ENCODE results near the gene MEA1.

The MEA1 gene

DNA sequence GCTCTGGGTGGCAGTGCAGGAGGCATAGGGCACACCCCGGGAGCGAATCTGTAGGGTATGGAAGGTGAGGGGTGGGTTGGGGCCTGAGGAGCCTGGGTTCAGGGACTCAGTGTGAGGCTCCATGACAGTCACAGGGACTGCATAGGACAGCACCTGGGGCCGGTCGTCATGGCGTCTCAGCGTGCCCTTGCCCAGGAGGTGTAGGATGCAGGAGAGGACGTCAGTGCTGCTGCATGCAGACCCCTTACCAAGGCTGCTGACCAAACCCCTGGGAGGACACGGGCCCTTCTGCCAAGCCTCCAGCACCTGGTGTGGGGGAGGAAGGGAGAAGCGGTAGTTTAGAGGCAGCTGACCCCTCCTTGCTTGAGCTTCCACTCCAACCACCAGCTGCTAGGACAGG lies 24.0 kb upstream of the MEA1 start:
- no peak for DNase-seq

DNA sequence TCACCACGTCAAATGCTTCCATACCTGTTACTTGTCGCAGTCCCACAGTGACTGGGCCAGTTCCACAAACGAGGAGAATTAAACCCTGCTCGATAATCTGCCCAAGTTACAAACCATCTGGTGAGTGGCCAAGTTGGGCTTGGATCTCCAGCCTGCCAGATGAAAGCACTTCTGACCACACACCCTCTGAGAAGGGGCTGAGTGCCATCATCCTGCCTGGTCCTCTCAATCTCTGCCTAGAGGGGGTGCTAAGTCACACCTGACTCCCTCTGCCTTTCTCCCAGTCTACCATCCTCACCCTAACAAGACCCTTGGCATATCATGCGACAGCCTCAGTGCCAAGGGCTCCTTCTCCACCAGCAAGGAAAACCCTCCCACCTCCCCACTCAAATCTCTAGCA lies 23.5 kb upstream of the MEA1 start:
- no peak for DNase-seq

DNA sequence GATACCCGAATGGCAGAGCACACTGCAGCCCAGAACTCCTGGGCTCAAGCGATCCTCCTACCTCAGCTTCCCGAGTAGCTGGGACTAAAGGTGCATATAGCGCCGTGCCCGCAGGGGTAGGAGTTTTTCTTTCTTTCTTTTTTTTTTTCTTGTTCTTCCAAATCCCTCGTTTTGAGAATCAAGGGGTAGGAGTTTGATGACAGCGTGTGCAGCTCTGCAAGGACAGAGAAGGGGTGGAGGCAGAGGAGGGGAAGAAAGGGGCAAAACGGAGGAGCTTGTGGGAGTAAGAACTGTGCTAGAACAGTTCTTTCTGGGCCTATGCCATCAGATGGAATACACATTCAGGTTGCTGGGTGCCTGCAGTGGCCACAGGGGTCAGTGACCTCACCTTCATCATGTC lies 23.0 kb upstream of the MEA1 start:
- DNase-seq = no peak

DNA sequence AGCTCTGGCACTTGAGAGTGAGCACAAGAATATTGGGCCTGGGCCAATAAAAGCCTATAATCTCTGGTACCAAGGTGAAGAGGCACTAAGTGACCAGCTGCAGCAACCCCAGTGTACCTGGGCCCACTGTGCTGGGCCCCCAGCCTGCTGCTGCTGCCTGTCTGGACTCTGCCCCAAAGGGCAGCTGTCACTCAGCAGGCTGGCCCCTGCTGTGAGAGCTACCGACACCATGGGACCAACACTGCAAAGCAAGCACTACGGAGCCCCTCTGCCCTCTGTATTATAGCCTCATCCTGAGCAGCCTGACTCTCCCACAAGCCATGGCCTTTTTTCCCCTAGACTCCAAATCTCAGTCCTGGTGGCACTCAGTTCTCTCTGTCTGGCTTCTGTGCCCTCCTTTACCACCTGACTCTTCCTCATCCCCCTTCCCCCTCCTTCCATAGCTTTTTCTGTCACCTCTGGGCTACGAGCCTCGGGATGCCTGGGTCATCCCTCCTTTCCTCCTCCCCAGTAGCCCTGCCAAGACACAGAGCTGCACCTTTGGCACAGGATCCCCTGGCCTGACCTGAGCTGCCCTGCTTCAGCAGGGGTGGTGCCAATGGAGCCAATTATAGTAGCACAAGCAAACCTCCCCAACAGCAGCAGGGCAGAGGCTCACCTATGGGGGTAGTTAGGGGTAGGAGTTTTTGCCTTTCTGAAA lies 21.9 kb upstream of the MEA1 start:
- DNase-seq = no peak

DNA sequence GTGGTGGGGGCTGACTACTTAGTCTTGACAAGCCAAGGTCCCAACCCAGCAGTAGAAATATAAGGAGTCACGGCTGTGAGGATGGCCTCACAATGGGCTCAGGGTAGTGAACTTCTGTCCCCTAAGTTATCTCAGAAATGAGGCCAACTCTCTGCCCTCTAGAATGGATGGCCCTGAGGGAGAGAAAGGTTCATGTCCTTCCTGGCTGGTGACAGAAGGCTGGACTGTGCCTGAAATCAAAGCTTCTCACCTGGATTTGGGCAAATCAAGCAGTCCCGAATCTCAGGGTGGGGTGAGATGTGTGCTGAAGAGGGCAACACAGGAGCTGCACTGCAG lies 20.4 kb upstream of the MEA1 start:
- DNase-seq = no peak

DNA sequence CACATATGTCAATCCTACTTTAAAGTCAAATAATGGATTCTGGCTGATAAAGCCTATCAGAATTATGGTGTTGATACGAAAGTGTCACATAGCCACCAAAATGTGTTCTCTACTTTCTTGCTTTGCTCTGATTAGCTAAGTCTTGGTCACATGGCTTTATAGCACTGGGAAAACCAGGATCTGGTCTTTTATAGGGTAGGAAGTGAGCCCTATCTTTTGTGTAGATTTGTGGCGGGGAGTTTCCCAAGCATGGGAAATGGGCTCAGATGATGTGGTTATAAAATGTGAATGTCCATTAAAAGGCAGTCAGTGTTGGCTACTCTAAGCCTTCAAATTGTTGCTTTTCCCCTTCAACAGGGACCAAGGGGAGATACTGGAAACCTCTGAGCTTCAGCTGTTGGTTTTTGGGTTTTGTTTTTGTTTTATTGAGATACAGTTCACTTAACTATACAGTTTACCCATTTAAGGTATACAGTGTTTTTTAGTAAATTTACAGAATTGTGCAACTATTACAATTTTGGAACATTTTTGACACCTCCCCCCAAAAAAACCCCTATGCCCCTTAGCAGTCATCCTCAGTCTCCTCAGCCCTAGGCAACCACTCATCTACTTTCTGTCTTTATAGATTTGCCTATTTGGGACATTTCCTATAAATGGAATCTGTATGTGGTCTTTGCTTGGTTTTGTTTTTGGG lies 19.9 kb upstream of the MEA1 start:
- DNase-seq = no peak

DNA sequence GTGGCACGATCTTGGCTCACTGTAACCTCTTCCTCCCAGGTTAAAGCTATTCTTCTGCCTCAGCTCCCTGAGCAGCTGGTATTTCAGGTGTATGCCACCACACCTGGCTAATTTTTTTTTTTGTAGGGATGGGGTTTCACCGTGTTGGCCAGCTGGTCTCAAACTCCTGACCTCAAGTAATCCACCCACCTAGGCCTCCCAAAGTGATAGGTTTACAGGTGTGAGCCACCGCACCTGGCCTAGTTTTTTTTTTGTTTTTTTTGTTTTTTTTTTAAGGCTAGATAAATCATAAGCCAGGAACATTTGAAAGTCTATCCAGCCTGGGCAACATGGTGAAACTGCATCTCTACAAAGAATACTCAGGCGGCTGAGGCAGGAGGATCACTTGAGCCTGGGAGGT lies 18.6 kb upstream of the MEA1 start:
- no peak for DNase-seq

DNA sequence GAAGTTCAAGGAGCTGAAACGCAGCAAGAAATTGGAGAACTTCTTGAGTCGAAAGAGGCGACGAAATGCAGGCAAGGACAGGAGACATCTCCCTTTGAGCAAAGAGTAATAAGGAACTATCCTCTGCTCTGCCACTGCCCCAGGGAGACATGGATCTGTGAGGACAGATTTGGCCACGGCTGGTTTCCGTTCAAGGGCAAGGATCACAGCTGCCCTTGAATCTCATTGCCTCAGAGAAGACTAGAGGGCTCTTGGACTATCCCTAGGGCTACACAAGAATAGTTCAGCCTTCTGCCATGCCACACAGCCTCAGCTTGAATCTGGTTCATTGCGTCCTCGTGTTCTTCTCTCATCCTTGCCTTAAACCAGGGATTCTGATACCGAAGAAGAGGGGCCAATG lies 15.4 kb upstream of the MEA1 start:
- no peak for DNase-seq

DNA sequence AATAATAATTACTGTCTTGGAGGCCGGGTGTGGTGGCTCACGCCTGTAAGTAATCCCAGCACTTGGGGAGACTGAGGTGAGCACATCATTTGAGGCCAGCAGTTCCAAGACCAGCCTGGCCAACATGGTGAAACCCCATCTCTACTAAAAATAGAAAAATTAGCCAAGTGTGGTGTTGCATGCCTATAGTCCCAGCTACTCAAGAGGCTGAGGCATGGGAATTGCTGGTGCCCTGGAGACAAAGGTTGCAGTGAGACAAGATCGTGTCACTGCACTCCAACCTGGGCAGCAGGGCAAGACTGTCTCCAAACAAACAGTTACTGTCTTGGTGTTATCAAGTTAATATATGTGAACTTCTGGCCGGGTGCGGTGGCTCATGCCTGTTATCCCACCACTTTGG lies 12.6 kb upstream of the MEA1 start:
- no peak for DNase-seq

DNA sequence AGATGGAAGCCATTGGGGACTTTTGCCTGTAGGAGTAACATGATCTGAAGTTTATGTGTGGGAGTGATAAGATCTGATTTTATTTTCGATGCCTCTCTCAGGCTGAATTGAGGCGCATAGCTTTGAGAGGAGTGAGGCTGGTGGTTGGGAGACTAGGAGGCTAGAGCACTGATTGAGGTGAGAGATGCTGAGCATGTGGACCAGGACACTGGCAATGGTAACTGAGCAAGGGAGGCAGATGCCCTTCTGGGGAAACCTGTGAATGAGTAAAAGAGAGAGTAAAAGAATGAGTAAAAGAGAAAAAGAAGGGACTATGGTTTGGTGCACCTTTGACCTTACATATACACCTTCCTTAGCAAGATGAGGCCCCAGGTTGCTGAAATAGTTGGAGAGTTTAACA lies 10.7 kb upstream of the MEA1 start:
- DNase-seq = no peak

DNA sequence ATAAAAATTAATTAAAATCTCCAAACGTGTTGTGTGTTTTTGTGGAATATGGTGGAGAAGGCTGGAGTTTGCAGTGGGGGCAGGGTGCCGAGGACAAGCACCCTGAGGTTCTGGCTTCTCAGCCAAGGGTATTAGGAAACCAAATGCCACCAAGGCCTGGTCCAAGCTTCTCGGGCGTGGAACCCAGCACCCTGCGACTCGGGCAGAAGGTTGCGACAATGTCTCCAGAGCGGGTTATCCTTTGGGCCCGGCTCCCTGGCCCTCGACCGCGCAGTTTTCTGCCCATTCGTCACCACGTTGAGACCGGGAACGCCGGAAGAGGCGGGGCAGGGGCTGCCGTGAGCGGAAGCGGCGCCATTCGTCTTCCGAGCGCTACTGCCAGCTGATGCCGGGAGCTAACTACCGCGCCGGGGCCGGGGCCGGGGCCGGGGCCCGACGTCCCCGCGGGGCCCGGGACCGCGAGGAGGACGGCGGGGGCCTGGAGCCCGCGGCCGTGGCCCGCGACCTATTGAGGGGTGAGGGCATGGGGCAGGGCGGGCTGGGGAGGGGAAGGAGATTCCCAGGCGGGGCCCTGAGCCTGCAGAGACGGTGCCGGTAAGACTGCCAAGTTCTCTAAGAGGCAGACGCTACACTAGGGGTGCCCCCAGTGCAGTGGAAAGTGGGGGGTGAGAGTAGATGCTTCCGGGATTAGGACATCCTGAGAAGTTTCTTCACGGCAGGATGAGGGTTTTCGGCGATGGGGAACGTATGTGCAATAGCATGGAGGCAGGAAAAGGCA lies 7.7 kb upstream of the MEA1 start, which contains the start of gene RRP36:
Gene RRP36, plus strand, starts transcription at position 354 of the 778 bp plus-strand sequence. Its CDS starts 32 bp downstream, at position 386.
- peak; percentile 56 for DNase-seq

DNA sequence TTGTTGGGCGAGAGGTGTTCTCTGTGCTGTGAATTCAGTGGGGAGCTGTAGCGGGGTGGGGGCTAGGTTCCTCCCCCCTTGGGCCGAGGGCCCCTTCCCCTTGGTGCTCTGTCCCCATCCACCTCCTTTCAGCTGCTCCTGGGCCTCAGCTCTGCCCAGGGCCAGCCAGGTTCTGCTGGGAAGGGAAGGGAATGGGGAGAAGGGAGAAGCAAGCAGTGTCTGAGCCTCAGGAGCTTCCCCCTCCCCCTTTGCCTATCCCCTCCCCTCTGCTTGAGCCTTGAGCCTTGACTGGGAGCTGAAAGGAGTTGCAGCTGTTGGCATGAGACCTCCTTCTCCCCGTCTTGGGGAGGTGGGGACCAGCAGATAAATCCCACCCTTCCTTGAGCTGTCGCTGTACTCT lies 7.1 kb upstream of the MEA1 start:
- DNase-seq = no peak

DNA sequence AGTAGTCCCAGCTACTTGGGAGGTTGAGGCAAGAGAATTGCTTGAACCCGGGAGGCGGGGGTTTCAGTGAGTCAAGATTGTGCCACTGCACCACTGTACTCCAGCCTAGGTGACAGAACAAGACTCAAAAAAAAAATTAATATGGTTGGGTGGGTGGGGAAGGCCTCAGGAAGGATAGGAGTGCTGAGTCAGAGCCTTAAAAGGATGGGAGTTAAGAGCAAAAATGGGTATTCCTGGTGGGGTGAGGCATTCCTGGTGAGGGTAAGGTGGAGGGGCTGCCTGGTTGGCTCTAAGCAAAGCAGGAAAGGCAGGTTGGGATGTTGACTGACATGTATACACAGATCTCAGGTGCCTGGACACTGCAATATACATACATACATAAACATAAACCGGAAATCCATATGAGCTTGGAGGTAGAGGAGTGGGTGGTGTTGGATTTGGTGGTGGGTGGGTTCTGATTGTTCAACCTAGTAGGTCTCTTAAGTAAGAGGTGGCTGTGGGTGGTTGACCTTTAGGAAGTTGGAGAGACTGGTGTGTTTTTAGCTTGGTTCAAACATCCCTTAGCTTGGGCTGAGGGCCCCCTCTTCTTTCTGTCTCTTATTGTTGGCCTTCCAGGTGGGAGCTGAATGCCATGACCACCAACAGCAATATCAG lies 6.4 kb upstream of the MEA1 start:
- no peak for DNase-seq

DNA sequence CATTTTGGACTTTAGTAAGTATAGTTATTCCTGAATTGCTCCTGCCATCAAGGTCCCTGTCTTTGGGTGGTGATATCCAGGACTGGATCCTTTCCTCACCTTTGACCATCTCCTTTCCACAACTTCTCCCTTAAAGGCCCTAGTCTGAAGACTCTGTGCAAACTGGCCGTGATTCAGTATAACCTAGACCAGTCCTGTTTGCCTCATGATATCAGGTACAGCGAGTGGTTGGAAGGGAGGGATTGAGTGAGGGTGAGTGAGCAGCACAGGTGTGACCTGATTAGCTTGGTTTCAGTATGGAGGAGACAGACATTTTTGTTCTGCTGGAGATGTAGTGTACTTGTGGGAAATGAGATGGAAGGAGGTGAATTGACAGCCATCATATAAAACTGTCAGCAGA lies 5.4 kb upstream of the MEA1 start:
- DNase-seq = no peak

DNA sequence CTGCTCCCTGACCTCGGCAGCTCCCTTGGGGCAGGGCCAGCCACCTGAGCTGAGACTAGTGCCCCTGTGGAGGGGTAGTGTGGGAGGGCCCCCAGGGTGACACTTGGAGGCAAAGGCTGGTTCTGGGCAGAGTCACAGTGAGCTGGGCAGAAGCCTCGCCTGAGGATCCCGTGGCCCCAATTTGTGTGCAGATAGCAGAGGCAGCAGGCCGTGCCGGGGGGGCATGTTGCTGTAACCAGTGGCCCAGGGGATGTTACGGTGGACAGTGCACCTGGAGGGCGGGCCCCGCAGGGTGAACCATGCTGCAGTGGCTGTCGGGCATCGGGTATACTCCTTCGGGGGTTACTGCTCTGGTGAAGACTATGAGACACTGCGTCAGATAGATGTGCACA lies 3.2 kb upstream of the MEA1 start:
- no peak for DNase-seq

DNA sequence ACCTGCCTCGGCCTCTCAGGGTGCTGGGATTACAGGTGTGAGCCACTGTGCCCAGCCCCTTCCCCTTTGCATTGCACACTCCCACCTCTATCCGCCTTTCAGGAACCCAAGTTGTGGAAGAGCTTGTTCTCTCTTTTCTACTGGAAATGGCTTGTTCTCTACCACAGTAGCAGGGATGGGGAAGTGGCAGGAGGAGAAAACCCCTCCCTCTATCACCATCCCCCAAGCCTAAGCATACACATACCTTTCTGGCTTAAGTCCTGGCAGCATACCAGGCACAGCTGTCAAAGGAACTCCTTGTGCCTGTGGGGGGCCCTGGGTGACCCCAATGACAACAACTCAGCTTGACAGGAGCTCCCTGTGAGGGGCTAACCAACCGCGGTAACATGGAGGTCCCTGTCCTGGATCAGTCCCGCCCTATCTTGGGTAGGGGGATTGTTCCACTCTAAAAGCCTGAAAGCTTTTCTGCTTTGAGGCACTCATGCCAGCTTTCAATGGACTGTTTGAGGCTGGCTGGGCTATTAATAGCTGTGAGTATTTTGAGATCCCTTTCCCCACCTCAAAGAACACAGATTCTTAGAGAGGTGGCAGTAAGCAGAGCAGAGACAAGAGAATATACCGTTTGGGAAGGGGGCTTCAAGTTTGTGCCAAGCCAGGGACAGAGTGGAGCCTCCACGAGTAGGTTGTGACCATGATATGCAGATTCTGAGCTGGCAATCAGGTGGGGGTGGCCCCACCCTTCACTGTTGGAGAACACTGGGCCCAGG lies 2.6 kb upstream of the MEA1 start:
- DNase-seq = no peak

DNA sequence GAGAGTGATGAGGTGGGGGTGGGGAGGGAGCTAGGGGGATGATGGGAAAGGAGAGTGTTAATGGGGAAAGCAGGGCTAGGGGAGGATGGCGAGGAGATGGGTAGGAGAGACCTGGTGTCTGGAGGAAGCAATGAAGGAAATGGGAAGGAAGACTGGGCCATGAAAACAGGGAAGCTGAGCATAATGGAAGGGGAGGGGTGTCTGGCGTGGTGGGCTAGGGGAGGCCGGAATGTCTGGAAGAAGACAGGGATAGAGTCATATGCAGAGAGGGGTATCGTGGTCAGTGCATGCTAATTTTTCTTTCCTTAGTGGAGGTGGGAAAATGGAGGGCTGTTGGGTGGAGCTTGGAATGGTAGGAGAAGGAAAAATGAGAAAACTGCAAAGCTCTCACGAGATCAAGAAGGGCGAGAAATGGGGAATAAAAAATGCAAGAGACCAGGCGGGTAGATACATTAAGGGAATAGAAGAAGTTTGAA lies 726 bp upstream of the MEA1 start:
- no peak for DNase-seq

DNA sequence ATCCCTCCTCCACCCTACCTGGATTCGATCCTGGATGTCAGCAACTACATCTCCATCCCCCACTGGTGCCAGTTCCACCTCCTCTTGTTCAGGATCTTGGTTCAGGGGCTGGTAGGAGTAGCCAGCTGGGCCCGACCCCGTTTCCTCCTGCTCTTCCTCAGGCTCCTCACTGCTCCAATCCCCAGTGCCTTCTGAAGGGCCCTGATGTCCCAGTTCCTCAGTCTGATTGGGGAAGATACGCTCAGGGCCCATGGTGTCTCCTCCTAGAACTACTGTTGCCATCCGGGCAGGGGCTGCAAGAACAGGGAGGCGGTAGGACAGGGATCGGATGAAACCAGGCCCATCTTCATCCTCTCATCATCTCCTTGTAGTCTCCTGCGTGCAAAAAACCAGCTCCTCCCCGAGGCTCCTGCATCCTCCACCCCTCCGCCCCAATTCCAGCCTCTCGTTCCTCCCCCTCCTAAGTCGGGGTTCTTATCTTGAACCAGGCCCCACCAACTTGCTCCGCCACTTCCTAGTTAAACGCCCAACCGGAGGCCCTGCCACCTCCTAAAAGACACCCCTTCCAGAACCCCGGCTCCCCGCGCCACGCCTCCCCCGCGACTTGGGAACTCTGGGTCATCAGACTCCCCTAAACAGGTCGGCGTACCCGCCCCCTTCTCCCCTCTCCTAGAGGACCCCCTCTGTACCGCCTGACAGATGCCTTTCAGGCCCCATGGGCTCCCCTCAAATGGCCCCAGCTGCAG lies 476 bp downstream of the MEA1 start:
- DNase-seq = no peak

DNA sequence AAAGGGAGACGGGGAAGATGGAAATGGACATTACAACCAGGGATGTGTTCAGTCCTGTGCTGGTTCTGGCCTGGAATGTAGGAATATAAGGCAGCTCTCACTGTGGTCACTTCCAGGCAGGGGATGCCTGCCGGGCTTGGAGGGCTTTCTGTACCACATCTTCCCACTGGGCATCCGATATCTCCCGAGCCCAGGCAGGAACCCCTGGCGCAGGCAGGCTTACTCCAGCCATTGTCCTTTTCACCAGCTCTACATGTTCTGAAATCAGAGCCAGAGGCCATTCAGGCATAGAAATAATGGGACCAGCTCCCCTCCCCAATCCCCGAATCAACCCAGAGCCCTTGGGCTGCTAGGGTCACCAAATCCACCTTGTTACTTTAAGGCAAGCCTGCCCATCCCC lies 1.4 kb downstream of the MEA1 start:
- no peak for DNase-seq

DNA sequence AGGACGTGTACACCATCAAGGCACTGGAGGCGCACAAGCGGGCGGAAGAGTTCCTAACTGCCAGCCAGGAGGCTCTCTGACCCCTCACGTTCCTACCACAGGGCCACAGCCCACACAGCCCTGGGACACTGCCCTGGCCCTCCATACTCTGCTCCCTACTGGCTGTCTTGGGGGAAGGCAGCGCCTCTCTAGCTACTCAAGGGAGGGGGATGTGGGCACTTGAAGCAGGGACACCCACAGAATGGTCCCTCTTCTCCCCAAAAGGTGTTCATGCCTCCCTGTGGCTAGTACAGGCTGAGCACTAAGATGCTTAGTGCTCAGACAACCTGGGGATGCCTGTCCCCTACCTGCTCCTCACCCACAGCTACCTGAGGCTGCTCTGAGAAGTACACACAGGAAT lies 2.5 kb downstream of the MEA1 start:
- DNase-seq = no peak

DNA sequence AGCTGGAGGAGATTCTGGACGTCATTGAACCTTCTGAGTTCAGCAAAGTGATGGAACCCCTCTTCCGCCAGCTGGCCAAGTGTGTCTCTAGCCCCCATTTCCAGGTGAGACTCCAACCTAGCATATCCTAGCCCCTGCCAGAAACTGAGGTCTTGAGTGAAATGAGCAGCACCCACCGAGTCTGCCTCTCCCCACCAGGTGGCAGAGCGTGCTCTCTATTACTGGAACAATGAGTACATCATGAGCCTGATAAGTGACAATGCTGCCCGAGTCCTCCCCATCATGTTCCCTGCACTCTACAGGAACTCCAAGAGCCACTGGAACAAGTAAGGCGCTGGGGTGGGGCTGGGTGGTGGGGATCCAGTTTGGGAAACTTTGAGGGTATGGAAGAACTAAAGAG lies 4.6 kb downstream of the MEA1 start:
- DNase-seq = peak; percentile 8

DNA sequence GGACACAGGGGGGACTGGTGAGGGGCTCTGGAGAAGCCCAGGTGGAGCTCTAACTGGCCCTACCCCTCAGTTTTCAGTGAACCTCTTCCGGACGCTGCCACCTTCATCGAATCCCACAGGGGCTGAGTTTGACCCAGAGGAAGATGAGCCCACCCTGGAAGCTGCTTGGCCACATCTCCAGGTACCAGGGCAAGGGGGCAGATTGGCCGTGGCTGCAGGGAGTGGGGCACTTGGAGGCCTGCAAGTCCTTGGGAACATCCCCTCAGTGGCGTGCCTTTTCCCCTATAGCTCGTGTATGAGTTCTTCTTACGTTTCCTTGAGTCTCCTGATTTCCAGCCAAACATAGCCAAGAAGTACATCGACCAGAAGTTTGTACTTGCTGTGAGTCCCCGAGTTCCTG lies 6.6 kb downstream of the MEA1 start:
- no peak for DNase-seq

All from central memory CD4-positive, alpha-beta T cell (primary cell).